SK-N-SH (cell line): ENCODE results near the gene STK36. TPM values are rescaled to one million over a fixed set of nuclear protein-coding genes. Genes with fewer than 3 reads are reported as not detected.

Experiments
- CTCF ChIA-PET: fragments of 300-600, 350-600 bp; formaldehyde crosslinking; extraction: SDS; loops from one replicate; lab custom pipeline; 2021; lab: Yijun Ruan, JAX
- POLR2A ChIA-PET: fragments of 350-600 bp; sonication (Branson Sonifier 250); formaldehyde crosslinking; extraction: SDS; loops from one replicate; lab custom pipeline; 2020; ENCODE audit warnings: antibody characterized with exemption, inconsistent platforms; lab: Yijun Ruan, JAX
- DNase-seq: peaks from one replicate; pipeline ENCODE4 v3.0.0; 2012
- H2AFZ ChIP-seq: fragments of 200-600 bp; sonication (generic); 2 replicates; pipeline ENCODE4 v1.8.1; 2016; ENCODE audit warnings: antibody characterized with exemption, mild to moderate bottlenecking, low read depth
- H3F3A ChIP-seq: fragments of 200-600 bp; sonication (generic); replicated peaks from 2 replicates; pipeline ENCODE3; 2016; ENCODE audit warnings: antibody characterized with exemption, mild to moderate bottlenecking; ENCODE audit not compliant: insufficient read depth
- H3K27ac ChIP-seq, 2 experiments: fragments of 200-500 bp in 1 of 2; fragments of 200-600 bp in 1 of 2; sonication (Bioruptor generic) in 1 of 2; sonication (generic), shearing (Covaris generic) in 1 of 2; 2 replicates each; pipeline versions ENCODE4 v1.5.1 to v1.6.1; 2014 to 2016; ENCODE audit warnings: low read depth in 2 of 2, inconsistent platforms in 1 of 2, low read length in 1 of 2, mild to moderate bottlenecking in 1 of 2, mixed read lengths in 1 of 2
- H3K27me3 ChIP-seq: fragments of 200-600 bp; sonication (generic), shearing (Covaris generic); 2 replicates; pipeline ENCODE4 v1.6.1; 2016; ENCODE audit warnings: mixed run types; ENCODE audit not compliant: insufficient read depth
- H3K36me3 ChIP-seq, 2 experiments: fragments of 200-500 bp in 1 of 2; fragments of 200-600 bp in 1 of 2; sonication (Bioruptor generic) in 1 of 2; sonication (generic) in 1 of 2; replicated peaks in 1 of 2; 2 replicates each; pipeline versions ENCODE3 to v1.5.1; 2014 to 2016; ENCODE audit warnings: low read length in 1 of 2, mild to moderate bottlenecking in 1 of 2; ENCODE audit not compliant: insufficient read depth in 2 of 2, control insufficient read depth in 1 of 2
- H3K4me1 ChIP-seq, 2 experiments: fragments of 200-500 bp in 1 of 2; fragments of 200-600 bp in 1 of 2; sonication (Bioruptor generic) in 1 of 2; sonication (generic), shearing (Covaris generic) in 1 of 2; 2 replicates each; pipeline versions ENCODE4 v1.5.1 to v1.6.1; 2014 to 2016; ENCODE audit warnings: low read depth in 1 of 2, low read length in 1 of 2, mixed run types in 1 of 2; ENCODE audit not compliant: insufficient read depth in 2 of 2, control insufficient read depth in 1 of 2
- H3K4me2 ChIP-seq: fragments of 200-600 bp; sonication (generic), shearing (Covaris generic); 2 replicates; pipeline ENCODE4 v1.6.1; 2017; ENCODE audit warnings: mixed run types
- H3K4me3 ChIP-seq, 2 experiments: fragments of 200-500 bp in 1 of 2; fragments of 200-600 bp in 1 of 2; sonication (Bioruptor generic) in 1 of 2; sonication (generic), shearing (Covaris generic) in 1 of 2; 2 replicates each; pipeline versions ENCODE4 v1.5.1 to v1.8.1; 2014 to 2016; ENCODE audit warnings: low read depth in 2 of 2, inconsistent platforms in 1 of 2, low read length in 1 of 2, mild to moderate bottlenecking in 1 of 2, mixed read lengths in 1 of 2, moderate library complexity in 1 of 2
- H3K79me2 ChIP-seq: fragments of 200-600 bp; sonication (generic); 2 replicates; pipeline ENCODE4 v1.8.1; 2017; ENCODE audit warnings: mild to moderate bottlenecking; ENCODE audit not compliant: insufficient read depth
- H3K9ac ChIP-seq: fragments of 200-600 bp; sonication (generic); 2 replicates; pipeline ENCODE4 v1.6.1; 2017; ENCODE audit warnings: mixed run types
- H3K9me2 ChIP-seq: fragments of 200-600 bp; sonication (generic); 2 replicates; pipeline ENCODE4 v1.6.1; 2017; ENCODE audit warnings: mixed run types
- H3K9me3 ChIP-seq: fragments of 200-600 bp; sonication (generic); 2 replicates; pipeline ENCODE4 v1.6.1; 2017; ENCODE audit warnings: mixed run types, mild to moderate bottlenecking, moderate library complexity
- H4K20me1 ChIP-seq: fragments of 200-600 bp; sonication (generic); 2 replicates; pipeline ENCODE4 v1.6.1; 2017; ENCODE audit warnings: mild to moderate bottlenecking, mixed run types; ENCODE audit not compliant: insufficient read depth
- CHD2 ChIP-seq: fragments of 150-350 bp; IDR thresholded peaks from 2 replicates; pipeline ENCODE4 v1.6.1; 2018; ENCODE audit warnings: low read length; ENCODE audit not compliant: partially characterized antibody
- CTCF ChIP-seq: fragments of 200-600 bp; sonication (generic); IDR thresholded peaks from 2 replicates; pipeline ENCODE4 v1.6.1; 2017; ENCODE audit warnings: antibody characterized with exemption, mild to moderate bottlenecking, moderate library complexity
- EP300 ChIP-seq, 2 experiments: IDR thresholded peaks; 2 replicates each; pipeline versions ENCODE4 v1.4.0 to v1.6.1; 2012; ENCODE audit warnings: borderline replicate concordance in 1 of 2, low read depth in 1 of 2, low read length in 1 of 2
- EZH2phosphoT487 ChIP-seq: fragments of 200-600 bp; sonication (generic); IDR thresholded peaks from 2 replicates; pipeline ENCODE4 v1.6.1; 2017; ENCODE audit warnings: low read depth, mixed run types, mild to moderate bottlenecking, antibody characterized with exemption, moderate library complexity, borderline replicate concordance
- GABPA ChIP-seq: IDR thresholded peaks from 2 replicates; pipeline ENCODE4 v1.4.0; 2012; ENCODE audit warnings: low read depth, mild to moderate bottlenecking
- GATA2 ChIP-seq: sonication (generic); formaldehyde crosslinking; IDR thresholded peaks from 2 replicates; pipeline ENCODE4 v1.5.0; 2020; ENCODE audit warnings: mild to moderate bottlenecking, missing genetic modification reagents
- NRF1 ChIP-seq: IDR thresholded peaks from 2 replicates; pipeline ENCODE4 v1.6.1; 2012; ENCODE audit warnings: low read depth, mild to moderate bottlenecking, low read length
- POLR2AphosphoS5 ChIP-seq: IDR thresholded peaks from 2 replicates; pipeline ENCODE4 v1.6.1; 2012; ENCODE audit warnings: low read depth, low read length
- TAF1 ChIP-seq: IDR thresholded peaks from 2 replicates; pipeline ENCODE4 v1.6.1; 2012; ENCODE audit warnings: low read depth, mild to moderate bottlenecking, low read length, moderate library complexity, borderline replicate concordance
- TCF12 ChIP-seq: IDR thresholded peaks from 2 replicates; pipeline ENCODE4 v1.4.0; 2012
- TEAD4 ChIP-seq: IDR thresholded peaks from 2 replicates; pipeline ENCODE4 v1.4.0; 2012; ENCODE audit warnings: mild to moderate bottlenecking, borderline replicate concordance; ENCODE audit not compliant: insufficient read depth
- WGBS: methylation state at CpG from one replicate; pipeline ENCODE4 v1.1.6; 2017; ENCODE audit warnings: low lambda C conversion rate; 5-methylcytosine and 5-hydroxymethylcytosine counted together
- polyA plus RNA-seq, 3 experiments: library from polyadenylated mRNA; depleted of rRNA; stranded (reverse); fragments of >200 nt; gene quantifications; 2 replicates each; pipeline ENCODE4 v1.2.3, GENCODE V29; 2012
- TF ChIP-seq, protein P1 (sequence below): IDR thresholded peaks from 2 replicates; pipeline ENCODE4; 2012

Gene STK36
- polyA plus RNA-seq, 1 of the 3 experiments (the other 2 are of a cell fraction), result 53.5 TPM

DNA sequence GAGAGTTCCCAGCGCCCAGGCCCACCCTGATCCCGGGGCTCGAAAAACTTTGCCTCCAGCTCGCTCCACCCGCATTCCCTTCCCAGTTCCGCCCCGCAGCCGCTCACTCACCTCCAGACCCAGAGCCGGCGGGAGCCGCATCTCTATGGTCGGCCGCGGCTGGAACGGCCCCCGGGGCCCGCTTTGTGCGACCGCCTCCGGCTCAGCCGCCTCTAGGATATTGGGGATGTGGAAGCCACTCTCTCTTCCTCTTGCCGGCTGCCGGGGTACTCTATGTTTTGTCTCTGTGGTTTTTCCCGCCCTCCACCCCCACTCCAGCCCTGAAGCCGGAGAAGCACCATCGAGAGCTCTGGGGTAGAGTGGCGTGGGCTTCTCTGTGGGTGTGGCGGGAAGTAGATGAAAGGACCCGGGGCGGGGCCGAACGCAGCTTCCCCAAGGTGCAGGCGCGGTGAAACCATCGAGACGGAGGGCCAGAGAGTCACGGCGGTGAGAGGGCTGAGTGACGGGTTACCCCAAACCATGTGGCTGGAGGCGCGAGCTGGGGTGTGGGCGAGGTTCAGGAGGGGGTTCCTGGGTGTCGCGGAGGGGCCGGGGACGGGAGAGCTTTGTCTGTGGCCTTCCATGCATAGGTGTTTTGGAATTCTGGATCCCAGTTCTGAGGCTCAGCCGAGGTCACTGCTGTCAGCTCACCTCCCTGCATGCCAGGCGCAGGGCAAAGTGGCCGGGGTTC lies 12.5 kb upstream of the STK36 start, which contains the start of the genes BCS1L and ZNF142 (continued):
- TF ChIP-seq, protein P1, sequence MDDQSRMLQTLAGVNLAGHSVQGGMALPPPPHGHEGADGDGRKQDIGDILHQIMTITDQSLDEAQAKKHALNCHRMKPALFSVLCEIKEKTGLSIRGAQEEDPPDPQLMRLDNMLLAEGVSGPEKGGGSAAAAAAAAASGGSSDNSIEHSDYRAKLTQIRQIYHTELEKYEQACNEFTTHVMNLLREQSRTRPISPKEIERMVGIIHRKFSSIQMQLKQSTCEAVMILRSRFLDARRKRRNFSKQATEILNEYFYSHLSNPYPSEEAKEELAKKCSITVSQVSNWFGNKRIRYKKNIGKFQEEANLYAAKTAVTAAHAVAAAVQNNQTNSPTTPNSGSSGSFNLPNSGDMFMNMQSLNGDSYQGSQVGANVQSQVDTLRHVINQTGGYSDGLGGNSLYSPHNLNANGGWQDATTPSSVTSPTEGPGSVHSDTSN, result peak; percentile 64
- TF ChIP-seq GABPA (peak; percentile 83), NRF1 (no peak; the same call in 1 of the 2 replicates), POLR2AphosphoS5 (peak; percentile 76; the same call in 1 of the 2 replicates), TCF12 (no peak), GATA2 (CRISPR knock-in tag) (no peak), TAF1 (peak; percentile 57; the same call in 1 of the 2 replicates), CHD2 (peak; percentile 51), TEAD4 (no peak), CTCF (no peak)
- TF ChIP-seq, all 33 proteins: peak for 10

GRCh38 chr2:218659988-218660358 lies 11.9 kb upstream of the STK36 start:
- CTCF ChIA-PET, result interaction anchor here (1.0 to 4.2 kb wide), 7 partner anchors 11 to 188 kb away, joined by 3 to 36 read pairs (median 15); partner anchors contain the start of genes RNF25, STK36 and TTLL4
- Histone ChIP-seq H3K36me3 (peaks cover 34 to 55% of the 10 kb centered on the region in 2 experiments), H3K9me3 (no peaks in the 10 kb centered on the region), H4K20me1 (no peaks in the 10 kb centered on the region), H3K9ac (peak overlapping the region; percentile 71), H3K27ac (no peak overlapping the region; a peak in 2 of 4 replicates), H2AFZ (peak overlapping the region; percentile 67; the same call in 1 of the 2 replicates), H3K9me2 (no peaks in the 10 kb centered on the region), H3F3A (peaks cover 8% of the 10 kb centered on the region), H3K27me3 (no peaks in the 10 kb centered on the region), H3K4me2 (peak overlapping the region; percentile 87), H3K79me2 (peaks cover 33% of the 10 kb centered on the region), H3K4me1 (peaks cover 7 to 13% of the 10 kb centered on the region in 2 experiments; a peak in 2 of 4 replicates), H3K4me3 (peak overlapping the region; percentile 90 to 94)
- DNase-seq, result no peak
- no peak for TF ChIP-seq EZH2phosphoT487
- TF ChIP-seq GATA2 (CRISPR knock-in tag), result no peak
- no peak for TF ChIP-seq EP300 (IDR thresholded peaks at IDR 0.05; ENCODE audit: borderline replicate concordance in 1 of 2, low read depth in 1 of 2, low read length in 1 of 2)
- 3% methylated on average over 8 of the region's 8 CpGs for WGBS
- POLR2A ChIA-PET, result interaction anchor here (0.8 to 3.1 kb wide), 5 partner anchors 8 to 67 kb away, joined by 3 to 28 read pairs (median 7); partner anchors contain the start of genes PLCD4, RNF25 and STK36
